ENCODE measurements around the gene HMGCS1.
A peak's percentile ranks its signal among the peaks of the same experiment; 100 is the strongest.
"Not testable (repeated sequence)": the region's sequence is repeated elsewhere in the genome, so short reads cannot be mapped to it uniquely, and the experiment has no call there.

The HMGCS1 gene

DNA sequence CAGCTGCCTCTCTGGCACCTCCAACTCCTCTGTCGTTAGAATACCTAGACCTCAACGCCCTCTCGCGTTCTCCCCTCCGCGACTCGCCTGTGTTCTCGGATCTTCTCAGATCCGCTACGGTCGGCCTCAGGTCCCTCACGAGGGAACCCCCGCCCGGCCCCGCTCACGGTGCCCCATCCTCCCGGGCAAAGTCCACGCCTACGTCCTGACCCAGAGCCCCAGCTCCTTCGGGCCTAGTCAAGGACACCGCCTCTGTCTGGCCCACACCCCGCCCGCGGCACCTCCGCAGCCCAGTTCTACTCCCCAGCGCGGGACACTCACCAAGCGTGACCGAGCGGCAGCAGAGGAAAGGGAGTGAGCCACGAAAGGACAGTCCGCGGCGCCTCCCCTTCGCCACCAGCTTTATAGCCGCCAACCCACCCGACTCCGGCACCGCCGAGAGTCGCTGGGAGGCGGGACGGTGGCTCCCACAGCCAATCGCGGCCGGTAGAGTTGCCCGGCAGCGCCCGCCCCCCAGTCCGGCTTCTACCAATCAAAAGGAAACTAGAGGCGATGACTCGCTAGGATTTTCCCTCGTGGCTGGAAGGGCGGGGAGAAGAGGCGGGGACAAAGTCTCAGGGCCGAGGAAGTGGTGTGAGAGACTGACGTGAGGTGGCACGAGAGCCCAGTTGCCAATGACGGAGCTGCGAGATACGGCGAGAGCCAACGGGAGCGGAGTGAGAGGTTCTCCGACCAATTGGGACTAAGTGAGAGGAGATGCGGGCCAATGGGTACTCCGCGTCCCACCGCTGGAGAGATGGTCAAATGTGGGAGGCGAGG is at the start of gene HMGCS1:
Gene HMGCS1, minus strand, starts transcription at position 378 of the 819 bp plus-strand sequence. CDS start 14,447 bp downstream, outside the sequence.
- DNase-seq, result peak; percentile 97

DNA sequence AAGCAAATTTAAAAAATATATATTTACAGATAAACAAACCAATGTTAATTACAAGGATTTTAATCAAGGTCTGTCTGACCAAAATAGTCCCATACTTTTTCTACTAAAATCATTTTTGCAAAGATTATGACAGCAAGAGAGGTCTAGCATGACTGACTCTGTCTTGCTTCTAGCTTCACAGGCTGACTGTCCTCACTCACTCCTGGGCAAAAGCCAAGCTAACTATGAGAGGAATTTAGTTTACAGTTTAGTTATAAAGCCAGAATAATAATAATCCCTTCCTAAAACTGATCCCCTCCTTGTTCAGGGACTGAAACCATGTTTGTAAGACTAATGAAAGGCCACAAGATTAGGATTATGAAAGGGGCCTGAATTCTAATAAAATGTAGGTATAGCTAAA is 45.5 kb upstream of the HMGCS1 start:
- DNase-seq, result no peak

DNA sequence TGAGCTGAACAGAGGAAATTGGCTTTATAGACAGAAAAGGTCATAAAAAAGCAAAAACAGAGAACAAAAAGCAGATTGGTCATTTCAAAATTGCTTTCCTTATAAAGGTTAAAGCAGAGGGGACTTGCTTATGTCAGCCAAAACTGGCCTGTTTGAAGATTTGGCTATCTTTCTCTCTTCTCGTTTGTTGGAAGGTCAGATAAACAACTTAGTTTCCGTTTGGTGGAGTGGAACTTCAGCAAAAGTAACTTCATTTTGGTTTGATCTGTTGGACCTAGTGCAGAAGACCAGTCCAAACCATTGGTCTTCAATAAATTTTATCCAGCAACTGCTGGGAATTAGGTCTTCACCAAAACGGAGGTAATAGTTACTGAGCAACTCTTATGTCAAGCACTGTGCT is 45.1 kb upstream of the HMGCS1 start:
- DNase-seq, result no peak

DNA sequence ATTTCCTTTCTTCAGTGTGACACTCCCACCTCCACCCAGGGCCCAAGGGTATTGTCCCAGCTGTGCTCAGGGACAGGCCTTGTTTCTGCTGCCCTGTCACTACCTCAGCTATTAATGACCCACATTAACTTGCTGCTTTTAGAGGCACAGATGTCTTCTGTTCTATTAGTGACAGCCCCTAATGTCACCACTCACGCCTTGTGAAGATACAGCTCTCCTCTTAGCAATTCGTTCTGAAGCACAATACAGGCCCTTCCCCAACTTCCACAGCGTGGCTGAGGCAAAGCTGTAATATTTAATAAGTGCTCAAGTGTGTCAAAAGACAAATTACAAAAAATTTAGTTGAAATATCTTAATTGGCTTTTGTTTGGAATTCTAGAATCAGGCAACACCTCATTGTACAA is 44.7 kb upstream of the HMGCS1 start:
- no peak for DNase-seq

DNA sequence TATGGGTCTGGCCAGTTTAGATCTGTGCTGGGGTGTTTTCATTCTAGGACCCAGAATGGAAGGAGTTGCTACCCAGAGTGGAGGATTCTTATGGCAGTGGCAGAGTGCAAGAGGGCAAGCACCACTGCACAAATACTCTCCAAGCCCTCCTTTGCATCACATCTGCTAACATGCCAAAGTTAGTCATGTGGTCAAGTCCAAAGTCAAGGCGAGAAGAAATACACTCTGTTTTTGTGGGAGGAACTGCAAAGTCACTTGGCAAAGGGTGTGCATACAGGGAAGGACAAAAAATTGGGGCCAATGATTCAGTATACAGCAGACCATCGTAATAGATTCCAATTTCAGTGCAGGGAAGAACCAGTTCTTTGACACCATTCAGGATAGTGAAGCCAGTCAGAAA is 43.9 kb upstream of the HMGCS1 start:
- DNase-seq, result no peak

DNA sequence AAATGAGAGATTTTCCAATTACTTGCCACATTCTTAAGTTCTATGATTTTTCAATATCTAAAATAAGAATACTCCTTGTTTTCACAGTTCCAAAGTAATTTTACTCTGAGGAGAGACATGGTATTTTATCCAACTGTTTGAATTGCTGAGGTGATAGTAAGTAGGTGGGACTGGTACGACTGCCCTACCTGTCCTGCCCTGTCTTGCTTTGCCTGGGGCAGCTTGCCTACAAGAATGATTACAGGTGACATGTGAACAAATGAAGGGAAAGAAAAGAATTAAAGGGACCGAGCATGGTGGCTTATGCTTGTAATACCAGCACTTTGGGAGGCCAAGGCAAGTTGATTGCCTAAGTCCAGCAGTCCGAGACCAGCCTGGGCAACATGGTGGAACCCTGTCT is 41.6 kb upstream of the HMGCS1 start:
- DNase-seq, result no peak

DNA sequence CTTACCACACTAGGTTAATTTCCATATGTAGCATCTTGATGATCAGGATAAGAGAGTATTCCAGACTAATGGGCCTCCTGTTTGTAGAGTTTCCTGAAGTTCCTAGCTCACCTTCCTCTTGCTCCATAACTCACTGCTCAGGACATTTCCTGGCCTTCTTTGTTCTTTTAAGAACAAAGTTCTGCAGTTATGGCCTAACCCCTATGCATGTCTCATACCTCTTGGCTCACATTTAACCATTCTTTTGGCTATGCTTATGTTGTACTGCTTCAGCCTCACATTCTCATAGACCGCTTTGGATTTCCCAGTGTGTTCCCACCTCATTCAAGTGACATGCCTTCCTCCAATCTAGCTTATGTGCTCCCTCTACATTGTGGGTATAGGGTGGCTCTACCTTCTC is 40.5 kb upstream of the HMGCS1 start:
- no peak for DNase-seq

DNA sequence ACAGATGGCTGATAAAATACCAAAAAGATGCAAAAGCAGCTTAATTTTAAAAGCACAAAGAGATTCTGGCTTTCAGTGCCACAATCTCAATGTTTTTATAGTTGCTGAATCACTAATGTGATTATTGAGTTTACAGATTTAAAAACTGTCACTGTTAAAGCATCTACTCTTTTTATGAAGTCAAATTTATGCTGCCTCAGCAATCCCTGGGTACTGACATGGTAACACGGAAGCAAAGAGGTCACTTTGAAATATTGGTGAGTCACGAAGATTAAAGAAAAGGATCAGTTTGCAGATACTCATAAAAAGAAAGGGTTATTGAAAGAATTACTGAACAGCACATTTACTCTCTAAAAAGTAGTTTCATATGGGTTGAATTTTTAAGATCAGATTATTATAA is 39.7 kb upstream of the HMGCS1 start:
- no peak for DNase-seq

DNA sequence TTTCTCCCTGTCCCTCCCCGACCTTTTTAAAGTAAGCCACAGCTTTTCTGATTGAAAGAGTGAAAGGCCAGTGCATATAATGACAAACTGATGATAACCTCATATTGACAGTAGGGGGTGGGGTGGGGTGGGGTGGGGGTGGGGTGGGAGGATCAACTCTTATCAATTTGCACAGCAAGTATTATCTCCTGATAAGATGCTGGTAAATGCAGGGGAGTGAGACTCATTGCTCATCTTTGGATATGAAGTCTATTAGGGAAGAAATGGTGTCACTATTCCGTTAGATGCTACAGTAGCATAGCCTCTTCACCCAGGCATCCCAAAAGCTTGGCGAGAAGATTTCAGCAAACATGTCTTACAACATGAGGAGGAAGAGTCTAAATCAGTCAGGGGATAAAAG is 38.9 kb upstream of the HMGCS1 start:
- DNase-seq, result no peak

DNA sequence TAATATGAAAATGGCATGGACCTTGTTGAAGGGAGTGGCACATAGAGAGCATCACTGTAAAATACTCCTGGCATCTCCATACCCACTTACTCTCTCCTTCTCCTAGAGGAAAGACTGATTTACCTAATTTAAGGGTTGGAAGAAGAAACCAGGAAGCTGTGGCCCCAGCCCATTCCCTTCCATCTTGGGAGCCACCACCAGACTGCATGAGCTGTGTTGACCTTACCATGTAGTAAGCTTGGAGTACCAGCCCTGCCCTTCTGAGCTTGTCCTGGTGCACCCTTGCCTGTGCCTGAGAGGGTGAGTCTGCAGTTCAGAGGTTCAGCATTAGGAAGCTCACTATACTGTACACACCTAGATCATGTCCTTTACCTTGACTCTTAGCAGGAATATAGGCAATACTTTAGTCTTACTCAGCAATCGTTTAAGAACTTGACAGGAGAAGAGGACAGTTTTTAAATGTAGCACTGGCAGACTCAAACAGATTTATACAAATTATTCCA is 35.7 kb upstream of the HMGCS1 start:
- no peak for DNase-seq

DNA sequence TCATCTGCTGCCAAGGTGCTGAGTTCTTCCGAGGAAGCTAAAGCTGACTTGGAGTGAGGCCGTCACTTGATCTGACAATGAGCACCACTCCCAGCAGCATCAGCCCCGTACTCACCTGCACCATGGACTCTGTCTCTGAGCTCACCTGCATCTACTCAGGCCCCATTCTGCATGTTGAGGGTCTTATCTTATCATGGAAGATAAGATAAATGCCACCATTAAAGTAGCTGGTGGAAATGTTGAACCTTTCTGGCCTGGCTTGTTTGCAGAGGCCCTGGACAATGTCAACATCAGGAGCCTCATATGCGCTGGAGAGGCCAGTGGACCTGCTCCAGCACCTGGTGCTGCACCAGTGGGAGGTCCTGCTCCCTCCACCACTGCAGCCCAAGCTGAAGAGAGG is 35.0 kb upstream of the HMGCS1 start:
- DNase-seq, result no peak

DNA sequence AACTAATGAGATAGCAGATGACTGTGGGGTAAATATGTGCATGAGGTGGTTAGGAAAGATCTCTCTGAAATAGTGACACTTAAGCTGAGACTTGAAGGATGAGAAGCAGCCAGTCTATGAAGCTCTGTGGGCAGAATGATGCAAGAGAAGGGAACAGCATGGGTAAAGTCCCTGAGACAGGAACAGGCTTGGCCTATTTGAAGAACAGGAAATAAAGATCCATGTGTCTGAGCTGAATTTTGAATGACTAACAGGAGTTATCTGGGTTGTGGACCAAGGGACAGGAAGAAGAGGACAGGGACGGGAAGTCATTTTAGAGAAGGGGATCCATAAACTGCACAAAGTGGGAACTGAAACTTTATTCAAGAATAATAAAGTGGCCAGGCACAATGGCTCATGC is 25.6 kb upstream of the HMGCS1 start:
- DNase-seq, result no peak

DNA sequence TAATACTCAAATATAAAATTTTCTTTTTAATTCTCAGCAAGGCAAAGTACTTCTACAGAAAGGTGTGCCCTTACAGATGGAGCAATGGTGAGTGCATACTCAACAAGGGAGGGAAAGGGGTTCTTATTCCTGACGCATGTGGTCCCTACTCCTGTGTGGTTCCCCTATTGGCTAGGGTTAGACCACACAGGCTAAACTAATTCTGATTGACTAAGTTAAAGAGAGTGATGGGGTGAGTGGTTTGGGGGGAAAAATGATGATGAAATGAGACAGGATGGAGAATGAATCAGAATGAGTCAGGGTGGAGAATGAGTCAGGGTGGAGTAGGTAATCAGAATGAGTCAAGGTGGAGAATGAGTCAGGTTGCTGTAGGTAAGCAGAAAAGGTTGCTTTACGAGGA is 22.9 kb upstream of the HMGCS1 start:
- no peak for DNase-seq

DNA sequence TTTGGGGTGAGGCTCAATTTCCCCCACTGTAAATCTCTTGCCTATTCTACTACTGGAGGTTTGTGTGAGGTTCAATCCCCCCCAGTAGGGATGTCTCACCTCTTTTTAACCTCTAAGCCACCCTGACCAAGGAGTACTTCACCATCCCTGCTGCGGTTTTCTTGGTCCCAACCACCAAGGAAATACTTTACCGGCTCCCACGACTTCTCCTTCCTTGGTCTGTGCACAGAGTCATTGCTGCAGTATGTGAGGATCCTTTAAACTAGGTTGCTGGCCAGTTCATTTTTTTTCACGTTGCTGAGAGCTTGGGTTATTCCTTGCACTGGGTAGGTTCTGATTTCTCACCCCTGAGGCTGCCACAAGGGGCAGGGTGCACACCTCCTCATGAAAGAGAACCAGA is 22.5 kb upstream of the HMGCS1 start:
- DNase-seq, result no peak

DNA sequence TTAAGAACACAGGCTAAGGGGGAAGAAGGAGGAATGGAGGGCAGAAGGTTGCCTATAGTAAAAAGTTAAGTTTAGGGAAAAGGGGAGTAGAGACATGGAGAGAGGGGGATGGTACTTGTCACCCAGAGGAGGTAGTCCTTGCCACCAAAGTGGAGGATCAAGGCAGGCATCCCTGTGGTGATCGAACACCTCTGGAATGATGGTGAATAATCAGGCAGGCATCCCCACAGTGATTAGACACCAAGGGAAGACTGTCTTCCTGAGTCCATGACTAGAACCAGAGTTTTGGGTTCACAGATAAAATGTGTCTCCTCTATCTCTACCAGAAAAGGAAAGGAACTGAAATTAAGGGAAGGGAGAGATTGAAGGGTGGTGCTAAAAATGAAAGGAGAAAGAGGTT is 19.2 kb upstream of the HMGCS1 start:
- DNase-seq, result no peak

DNA sequence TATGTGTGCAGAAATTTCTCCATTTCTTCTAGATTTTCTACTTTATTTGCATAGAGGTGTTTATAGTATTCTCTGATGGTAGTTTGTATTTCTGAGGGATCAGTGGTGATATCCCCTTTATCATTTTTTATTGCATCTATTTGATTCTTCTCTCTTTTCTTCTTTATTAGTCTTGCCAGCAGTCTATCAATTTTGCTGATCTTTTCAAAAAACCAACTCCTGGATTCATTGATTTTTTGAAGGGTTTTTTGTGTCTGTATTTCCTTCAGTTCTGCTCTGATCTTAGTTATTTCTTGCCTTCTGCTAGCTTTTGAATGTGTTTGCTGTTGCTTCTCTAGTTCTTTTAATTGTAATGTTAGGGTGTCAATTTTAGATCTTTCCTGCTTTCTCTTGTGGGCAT is 12.4 kb upstream of the HMGCS1 start:
- DNase-seq, result not testable (repeated sequence)

DNA sequence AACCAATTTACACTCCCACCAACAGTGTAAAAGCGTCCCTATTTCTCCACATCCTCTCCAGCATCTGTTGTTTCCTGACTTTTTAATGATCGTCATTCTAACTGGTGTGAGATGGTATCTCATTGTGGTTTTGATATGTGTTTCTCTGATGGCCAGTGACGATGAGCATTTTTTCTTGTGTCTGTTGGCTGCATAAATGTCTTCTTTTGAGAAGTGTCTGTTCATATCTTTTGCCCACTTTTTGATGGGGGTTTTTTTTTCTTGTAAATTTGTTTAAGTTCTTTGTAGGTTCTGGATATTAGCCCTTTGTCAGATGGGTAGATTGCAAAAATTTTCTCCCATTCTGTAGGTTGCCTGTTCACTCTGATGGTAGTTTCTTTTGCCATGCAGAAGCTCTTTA is 10.3 kb upstream of the HMGCS1 start:
- not testable (repeated sequence) for DNase-seq

DNA sequence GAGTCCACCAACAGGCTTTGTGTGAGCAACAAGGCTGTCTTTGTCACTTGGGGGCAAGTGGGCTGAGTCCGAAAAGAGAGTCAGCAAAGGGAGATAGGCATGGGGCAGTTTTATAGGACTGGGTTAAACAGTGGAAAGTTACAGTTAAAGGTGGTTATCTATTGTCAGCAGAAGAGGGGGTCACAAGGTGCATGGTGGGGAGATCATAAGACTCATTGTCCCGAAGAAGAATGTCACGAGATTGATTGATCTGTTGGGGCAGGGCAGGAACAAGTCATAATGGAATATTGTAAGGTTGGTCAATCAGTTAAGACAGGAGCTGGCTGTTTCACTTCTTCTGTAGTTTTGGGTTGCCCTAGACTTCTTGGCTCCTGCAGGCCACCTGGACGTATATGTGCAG is 7.6 kb upstream of the HMGCS1 start:
- no peak for DNase-seq

DNA sequence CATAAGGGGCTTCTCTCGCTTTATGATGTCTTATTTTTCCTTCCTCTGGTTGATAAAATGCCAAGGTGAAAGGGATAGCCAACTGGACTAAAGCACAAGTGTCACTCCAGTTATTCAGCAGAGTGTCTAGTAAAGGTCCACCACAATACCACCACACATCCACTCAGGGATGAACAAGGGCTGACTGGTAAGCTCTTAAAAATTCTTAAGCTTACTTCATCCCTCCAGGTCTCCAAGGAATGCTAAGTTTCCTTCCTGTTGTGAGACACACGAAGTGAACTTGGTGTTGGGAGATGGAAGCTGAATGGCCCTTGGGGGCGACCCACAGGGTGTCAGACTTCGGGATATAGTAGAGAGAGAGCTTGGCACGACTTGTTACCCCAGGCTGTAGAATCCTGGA is 3.2 kb upstream of the HMGCS1 start:
- no peak for DNase-seq

DNA sequence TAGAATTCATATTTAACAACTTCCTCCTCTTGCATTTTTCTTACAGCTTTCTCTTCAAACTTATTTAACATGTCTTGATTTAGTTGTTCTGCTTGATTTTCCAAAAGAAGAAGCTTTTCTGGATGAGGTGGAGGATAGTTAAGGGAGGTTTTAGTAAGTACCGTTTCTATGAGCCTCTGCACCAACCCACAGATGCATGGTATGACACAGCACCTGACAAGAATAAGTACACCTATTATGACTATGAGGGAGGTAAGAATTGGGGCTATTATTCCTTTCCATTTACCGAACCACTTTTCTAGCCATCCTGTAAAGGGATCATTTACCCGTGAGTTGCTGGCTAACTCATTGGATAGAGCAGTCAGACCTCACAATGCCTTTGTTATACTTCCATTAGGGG is 2.5 kb upstream of the HMGCS1 start:
- DNase-seq, result peak; percentile 20

DNA sequence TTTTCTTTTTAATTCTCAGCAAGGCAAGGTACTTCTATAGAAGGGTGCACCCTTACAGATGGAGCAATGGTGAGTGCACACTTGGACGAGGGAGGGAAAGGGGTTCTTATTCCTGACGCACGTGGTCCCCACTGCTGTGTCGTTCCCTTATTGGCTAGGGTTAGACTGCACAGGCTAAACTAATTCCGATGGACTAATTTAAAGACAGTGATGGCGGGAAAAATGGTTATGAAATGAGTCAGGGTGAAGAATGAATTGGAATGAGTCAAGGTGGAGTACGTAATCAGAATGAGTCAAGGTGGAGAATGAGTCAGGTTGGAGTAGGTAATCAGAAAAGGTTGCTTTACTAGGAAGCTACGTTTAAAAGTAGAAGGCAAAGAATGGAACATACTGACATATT is 2.1 kb upstream of the HMGCS1 start:
- DNase-seq, result peak; percentile 10

DNA sequence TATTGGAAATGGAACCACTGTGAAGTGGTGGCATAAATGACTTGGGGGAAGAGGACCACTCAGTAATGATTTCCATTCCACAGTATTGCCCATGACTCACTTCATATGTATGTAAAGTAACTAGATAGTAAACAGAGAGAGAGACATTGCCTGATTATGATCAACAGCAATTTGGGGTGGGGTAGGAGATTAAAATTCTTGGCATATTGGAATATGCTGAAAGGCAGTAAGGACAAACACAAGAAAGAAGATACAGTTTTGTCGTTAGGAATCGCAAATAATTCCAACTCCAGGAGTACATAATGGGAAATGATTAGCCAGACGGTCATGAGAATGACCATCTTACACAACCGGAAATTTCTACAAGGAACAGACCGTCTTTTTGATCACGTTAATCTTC is 1.5 kb upstream of the HMGCS1 start:
- no peak for DNase-seq

DNA sequence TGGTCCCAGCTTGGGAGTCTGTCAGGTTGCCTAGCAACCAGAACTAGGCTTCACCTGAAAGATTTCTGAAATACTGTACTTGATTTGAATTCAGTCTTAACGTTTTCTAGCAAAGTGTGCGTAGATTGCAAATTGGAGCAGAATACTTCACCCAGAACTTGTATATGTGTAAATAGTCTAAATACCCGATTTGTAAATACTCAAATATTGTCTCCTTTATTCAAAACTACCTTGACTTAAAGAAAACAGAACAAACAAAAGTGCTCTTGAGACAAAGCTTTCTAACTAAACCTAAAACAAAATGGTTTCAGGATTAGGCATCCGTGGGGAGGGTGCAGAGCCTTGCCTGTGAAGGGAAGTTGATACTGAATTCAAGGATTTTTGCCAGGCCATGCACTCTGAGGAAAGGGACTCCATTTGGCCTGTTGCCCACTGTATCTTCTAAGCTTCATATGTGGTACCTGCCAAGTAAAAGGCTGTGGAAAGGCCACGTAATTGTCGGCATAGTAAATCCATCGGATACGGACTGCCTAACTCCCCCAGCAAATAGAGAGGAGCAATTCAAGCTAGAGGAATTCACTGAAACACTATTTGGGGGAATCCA is 744 bp upstream of the HMGCS1 start:
- DNase-seq, result no peak

DNA sequence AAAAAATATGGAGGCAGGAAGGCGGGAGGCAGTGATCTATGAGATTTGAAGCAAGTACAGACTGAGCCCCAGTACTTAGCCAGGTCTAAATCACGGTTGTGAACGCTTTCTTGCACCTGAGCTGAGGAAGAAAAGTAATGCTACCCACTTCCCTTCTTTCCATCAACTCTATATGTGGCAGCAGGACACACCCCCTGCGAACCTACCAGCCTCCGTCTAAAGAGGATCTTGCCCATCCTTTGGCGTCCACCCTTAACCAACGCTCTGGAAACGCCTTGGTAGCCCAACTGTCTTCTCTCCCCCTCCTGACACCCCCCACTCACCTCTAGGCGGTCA is 545 bp downstream of the HMGCS1 start:
- DNase-seq, result no peak

Measured in stimulated activated CD4-positive, alpha-beta T cell treated with anti-CD3 and anti-CD28 coated beads, Interleukin-4, amount 100 ng/mL, for 1 hour (primary cell).